HepG2 (cell line): ENCODE measurements around the gene MT1G. TPM values are rescaled to one million over a fixed set of nuclear protein-coding genes. Genes with fewer than 3 reads are reported as not detected.

Source experiments
- ATF3 ChIP-seq: sonication (generic); formaldehyde crosslinking; IDR thresholded peaks from 2 replicates; pipeline ENCODE4 v1.4.0; 2020; ENCODE audit warnings: missing genetic modification reagents
- ELF3 ChIP-seq: IDR thresholded peaks from 2 replicates; pipeline ENCODE4 v1.6.1; 2016; ENCODE audit warnings: missing genetic modification reagents, missing compliant biosample characterization
- GMEB2 ChIP-seq: IDR thresholded peaks from 2 replicates; pipeline ENCODE4 v1.6.1; 2016; ENCODE audit warnings: missing biosample characterization, missing genetic modification reagents, low read depth
- KDM2A ChIP-seq: sonication (generic); formaldehyde crosslinking; IDR thresholded peaks from 2 replicates; pipeline ENCODE4 v1.4.0; 2020; ENCODE audit warnings: low read depth, missing genetic modification reagents, borderline replicate concordance
- KLF12 ChIP-seq: sonication (generic); formaldehyde crosslinking; IDR thresholded peaks from 2 replicates; pipeline ENCODE4 v1.4.0; 2020; ENCODE audit warnings: missing genetic modification reagents, borderline replicate concordance
- MBNL3 ChIP-seq: fragments of 250-450 bp; sonication (Bioruptor Pico); conservative IDR thresholded peaks from 2 replicates; pipeline ENCODE4 v1.8.0; 2022; ENCODE audit warnings: mild to moderate bottlenecking, inconsistent platforms
- MED13 ChIP-seq: sonication (generic); formaldehyde crosslinking; IDR thresholded peaks from 2 replicates; pipeline ENCODE4 v1.5.0; 2020; ENCODE audit warnings: missing genetic modification reagents
- MEF2D ChIP-seq: sonication (generic); formaldehyde crosslinking; IDR thresholded peaks from 2 replicates; pipeline ENCODE4 v1.5.1; 2020; ENCODE audit warnings: mild to moderate bottlenecking, missing genetic modification reagents
- MLX ChIP-seq: IDR thresholded peaks from 2 replicates; pipeline ENCODE4 v1.6.1; 2016
- MXD1 ChIP-seq: sonication (generic); formaldehyde crosslinking; IDR thresholded peaks from 2 replicates; pipeline ENCODE4 v1.4.0; 2020; ENCODE audit warnings: mild to moderate bottlenecking, missing genetic modification reagents
- SRSF1 ChIP-seq: fragments of 200-400 bp; formaldehyde crosslinking; optimal IDR thresholded peaks from 2 replicates; pipeline ENCODE3; 2017; ENCODE audit warnings: mild to moderate bottlenecking, low read depth, low read length, moderate library complexity
- SSRP1 ChIP-seq: IDR thresholded peaks from 2 replicates; pipeline ENCODE4 v1.6.1; 2016; ENCODE audit warnings: control low read depth
- XRCC5 ChIP-seq: fragments of 200-400 bp; formaldehyde crosslinking; optimal IDR thresholded peaks from 2 replicates; pipeline ENCODE3; 2017; ENCODE audit warnings: mild to moderate bottlenecking, low read length
- ZBTB14 ChIP-seq: sonication (generic); formaldehyde crosslinking; IDR thresholded peaks from 2 replicates; pipeline ENCODE4 v1.4.0; 2020; ENCODE audit warnings: missing genetic modification reagents
- ZFP91 ChIP-seq: sonication (generic); formaldehyde crosslinking; IDR thresholded peaks from 2 replicates; pipeline ENCODE4 v1.9.0; 2022; ENCODE audit warnings: missing genetic modification reagents, mild to moderate bottlenecking, borderline replicate concordance
- ZNF180 ChIP-seq: sonication (generic); formaldehyde crosslinking; IDR thresholded peaks from 2 replicates; pipeline ENCODE4 v1.4.0; 2020; ENCODE audit warnings: low read depth, missing genetic modification reagents, borderline replicate concordance
- ZNF3 ChIP-seq: IDR thresholded peaks from 2 replicates; pipeline ENCODE4 v1.7.0; 2017; ENCODE audit warnings: inconsistent platforms
- ZNF335 ChIP-seq: sonication (generic); formaldehyde crosslinking; IDR thresholded peaks from 2 replicates; pipeline ENCODE4 v1.4.0; 2020; ENCODE audit warnings: missing genetic modification reagents
- ZNF564 ChIP-seq: sonication (generic); formaldehyde crosslinking; IDR thresholded peaks from 2 replicates; pipeline ENCODE4 v1.8.1; 2023; ENCODE audit warnings: mild to moderate bottlenecking, missing genetic modification reagents
- ZNF577 ChIP-seq: sonication (generic); formaldehyde crosslinking; IDR thresholded peaks from 2 replicates; pipeline ENCODE4 v1.4.0; 2020; ENCODE audit warnings: mild to moderate bottlenecking, low read depth, missing genetic modification reagents, borderline replicate concordance
- ZNF7 ChIP-seq: IDR thresholded peaks from 2 replicates; pipeline ENCODE4 v1.6.1; 2016; ENCODE audit warnings: missing biosample characterization, missing genetic modification reagents
- ZNF768 ChIP-seq: sonication (generic); formaldehyde crosslinking; IDR thresholded peaks from 2 replicates; pipeline ENCODE4 v1.4.0; 2020; ENCODE audit warnings: missing genetic modification reagents
- ZNF839 ChIP-seq: sonication (generic); formaldehyde crosslinking; IDR thresholded peaks from 2 replicates; pipeline ENCODE4 v1.4.0; 2020; ENCODE audit warnings: missing genetic modification reagents, mild to moderate bottlenecking, borderline replicate concordance
- polyA plus RNA-seq, 8 experiments: library from polyadenylated mRNA; depleted of rRNA in 3 of 8; stranded (reverse) in 7 of 8; unstranded in 1 of 8; fragments of >200 nt; fragmentation: Illumina TruSeq in 4 of 8; extraction: Trizol in 4 of 8; gene quantifications; 2 replicates each; pipeline versions ENCODE4 v1.2.1 to v1.2.3, GENCODE V29; 2011 to 2016; ENCODE audit warnings: low read depth in 4 of 8, missing spikeins in 1 of 8, mixed read lengths in 1 of 8; ENCODE audit not compliant: insufficient read depth in 1 of 8
- total RNA-seq, 5 experiments: library from RNA; depleted of rRNA; stranded (reverse); fragments of >200 nt; fragmentation: Illumina TruSeq; extraction: Trizol; gene quantifications; 2 replicates each; pipeline ENCODE4 v1.2.3, GENCODE V29; 2016; ENCODE audit warnings: low read depth in 1 of 5

MT1G gene
- total and polyA plus RNA-seq, 2 of the 13 experiments (the other 11 are each of a cell fraction or from before 2014, with no cell fraction given): 3.6 to 377 TPM

GRCh38 chr16:56657555-56658326 is 10.1 kb downstream of the MT1G start, which contains the start of gene MT1F (continued):
- TF ChIP-seq ZBTB14 (no peak), ZNF564 (CRISPR knock-in tag) (no peak), MBNL3 (no peak), MLX (CRISPR knock-in tag) (no peak), KLF12 (CRISPR knock-in tag) (peak; percentile 51; the same call in 1 of the 2 replicates), ZNF3 (CRISPR knock-in tag) (no peak), ELF3 (CRISPR knock-in tag) (no peak), ZNF768 (CRISPR knock-in tag) (peak; percentile 51), ZNF577 (CRISPR knock-in tag) (no peak), MED13 (CRISPR knock-in tag) (peak; percentile 59; the same call in 1 of the 2 replicates), SSRP1 (CRISPR knock-in tag) (no peak), KDM2A (CRISPR knock-in tag) (peak; percentile 26; the same call in 1 of the 2 replicates), ZFP91 (peak; percentile 67), SRSF1 (peak; percentile 50), ZNF180 (CRISPR knock-in tag) (no peak), GMEB2 (CRISPR knock-in tag) (no peak), ZNF839 (CRISPR knock-in tag) (no peak), XRCC5 (peak; percentile 62), ATF3 (CRISPR knock-in tag) (no peak), ZNF7 (CRISPR knock-in tag) (no peak), MXD1 (CRISPR knock-in tag) (peak; percentile 71; the same call in 1 of the 2 replicates), MEF2D (CRISPR knock-in tag) (0 out of 2 replicates have a peak, but pooled peaks have one; percentile 30), ZNF335 (CRISPR knock-in tag) (no peak)
